Stimulated activated naive CD4-positive, alpha-beta T cell (primary cell): ENCODE data around the gene UTS2.
A peak's percentile ranks its signal among the peaks of the same experiment; 100 is the strongest.

Source experiments
- DNase-seq, 6 experiments: peaks; one replicate each; lab custom pipeline; 2025; lab: John Stamatoyannopoulos, UW

UTS2 gene

GRCh38 chr1:7852804-7853683 lies at the start of gene UTS2:
UTS2 (minus strand) TSS chr1:7853065; CDS start chr1:7853003, 62 bp downstream.
- DNase-seq: no peak

GRCh38 chr1:7899741-7900140 lies 46.9 kb upstream of the UTS2 start:
- no peak for DNase-seq

GRCh38 chr1:7898962-7899361 lies 46.1 kb upstream of the UTS2 start:
- DNase-seq: no peak

- no peak for DNase-seq
Observed at GRCh38 chr1:7896994-7897393, 44.1 kb upstream of the UTS2 start.

GRCh38 chr1:7893529-7894180 lies 40.8 kb upstream of the UTS2 start:
- no peak for DNase-seq

GRCh38 chr1:7891804-7892203 lies 38.9 kb upstream of the UTS2 start:
- no peak for DNase-seq

GRCh38 chr1:7890853-7891252 lies 38.0 kb upstream of the UTS2 start:
- no peak for DNase-seq

- DNase-seq: no peak
Observed at GRCh38 chr1:7888248-7889081, 35.6 kb upstream of the UTS2 start.

- DNase-seq: no peak
Observed at GRCh38 chr1:7886405-7886745, 33.5 kb upstream of the UTS2 start.

GRCh38 chr1:7885513-7886404 lies 32.9 kb upstream of the UTS2 start:
- DNase-seq: peak in 1 of 6 experiments; percentile 3

GRCh38 chr1:7884757-7885156 lies 31.9 kb upstream of the UTS2 start:
- no peak for DNase-seq

GRCh38 chr1:7879228-7879627 lies 26.4 kb upstream of the UTS2 start:
- no peak for DNase-seq

- no peak for DNase-seq
Observed at GRCh38 chr1:7878027-7878426, 25.2 kb upstream of the UTS2 start.

GRCh38 chr1:7873801-7874795 lies 21.2 kb upstream of the UTS2 start:
- no peak for DNase-seq

- no peak for DNase-seq
Observed at GRCh38 chr1:7871136-7871535, 18.3 kb upstream of the UTS2 start.

- DNase-seq: no peak
Observed at GRCh38 chr1:7869136-7869920, 16.5 kb upstream of the UTS2 start.

- DNase-seq: no peak
Observed at GRCh38 chr1:7868070-7868780, 15.4 kb upstream of the UTS2 start.

- no peak for DNase-seq
Observed at GRCh38 chr1:7865978-7866377, 13.1 kb upstream of the UTS2 start.
